NT2/D1 (cell line): ENCODE results near the gene PALLD.

ENCODE experiments used
- SUZ12 ChIP-seq: IDR thresholded peaks from 2 replicates; pipeline ENCODE4 v1.6.1; 2011; ENCODE audit not compliant: insufficient read length, insufficient read depth; ENCODE audit errors: extremely low read depth
- ZNF274 ChIP-seq: IDR thresholded peaks from 2 replicates; pipeline ENCODE4 v1.6.1; 2011; ENCODE audit warnings: mild to moderate bottlenecking, low read depth, low read length

- TF ChIP-seq ZNF274 (no peak), SUZ12 (no peak)
Observed at GRCh38 chr4:168914095-168914494, 417.2 kb downstream of the PALLD start.
